Brain microvascular endothelial cell (primary cell): Measurements from ENCODE around the gene WNT6.

Source experiments
- DNase-seq: peaks from one replicate; pipeline ENCODE4 v3.0.0-alpha.2; 2020
- H3K27ac ChIP-seq: fragments of 250-450 bp; sonication (Bioruptor Pico); 2 replicates; pipeline ENCODE4 v1.5.1; 2020; ENCODE audit warnings: mild to moderate bottlenecking, moderate library complexity
- H3K27me3 ChIP-seq: fragments of 250-450 bp; sonication (Bioruptor Pico); replicated peaks from 2 replicates; pipeline ENCODE4 v1.5.1; 2020; ENCODE audit warnings: mild to moderate bottlenecking
- H3K36me3 ChIP-seq: fragments of 250-450 bp; sonication (Bioruptor Pico); replicated peaks from 2 replicates; pipeline ENCODE4 v1.5.1; 2020; ENCODE audit warnings: mild to moderate bottlenecking
- H3K4me3 ChIP-seq: 2 replicates; pipeline ENCODE4 v1.5.1; 2011; ENCODE audit warnings: low read depth, mild to moderate bottlenecking, control low read depth, low read length, moderate library complexity
- CTCF ChIP-seq: IDR thresholded peaks from 2 replicates; pipeline ENCODE4 v1.5.1; 2011; ENCODE audit warnings: low read depth, mild to moderate bottlenecking, moderate library complexity, low read length, control low read depth, inconsistent platforms; ENCODE audit errors: missing control alignments
- in situ Hi-C: cut with HindIII; loops from 2 replicates; pipeline ENCODE4 v1.10.0; 2017; ENCODE audit warnings: low sequenced_read_pairs, low pct_ligation_motif_present

Gene WNT6

GRCh38 chr2:218820746-218821369 is 38.7 kb upstream of the WNT6 start:
- no peak for TF ChIP-seq CTCF
- Histone ChIP-seq H3K27me3 (peaks cover 14% of the 10 kb centered on the region), H3K36me3 (no peaks in the 10 kb centered on the region), H3K4me3 (no peak overlapping the region), H3K27ac (no peak overlapping the region)
- in situ Hi-C loops = no loop called here
- DNase-seq = no peak

- in situ Hi-C loops = no loop called here
- Histone ChIP-seq H3K27me3 (peaks cover 14% of the 10 kb centered on the region), H3K36me3 (no peaks in the 10 kb centered on the region), H3K27ac (no peak overlapping the region), H3K4me3 (no peak overlapping the region)
- TF ChIP-seq CTCF = no peak
- no peak for DNase-seq
These were observed 37.9 kb upstream of the WNT6 start for GRCh38 chr2:218821605-218822211.

GRCh38 chr2:218822622-218823021 is 37.0 kb upstream of the WNT6 start:
- in situ Hi-C loops = no loop called here
- no peak for DNase-seq
- peaks cover 14% of the 10 kb centered on the region for H3K27me3 ChIP-seq
- H3K4me3 ChIP-seq = no peak overlapping the region
- no peak overlapping the region for H3K27ac ChIP-seq
- no peaks in the 10 kb centered on the region for H3K36me3 ChIP-seq
- TF ChIP-seq CTCF = no peak

- H3K27ac ChIP-seq = no peak overlapping the region
- in situ Hi-C loops = no loop called here
- TF ChIP-seq CTCF = no peak
- no peak for DNase-seq
- no peaks in the 10 kb centered on the region for H3K36me3 ChIP-seq
- H3K27me3 ChIP-seq = peaks cover 16% of the 10 kb centered on the region
- no peak overlapping the region for H3K4me3 ChIP-seq
These were observed 36.3 kb upstream of the WNT6 start for GRCh38 chr2:218823196-218823855.

- H3K27ac ChIP-seq = no peak overlapping the region
- TF ChIP-seq CTCF = no peak
- no peak for DNase-seq
- in situ Hi-C loops = no loop called here
- H3K4me3 ChIP-seq = no peak overlapping the region
- H3K36me3 ChIP-seq = no peaks in the 10 kb centered on the region
- H3K27me3 ChIP-seq = peaks cover 16% of the 10 kb centered on the region
These were observed 35.6 kb upstream of the WNT6 start for GRCh38 chr2:218824004-218824403.

GRCh38 chr2:218826791-218827190 is 32.8 kb upstream of the WNT6 start:
- in situ Hi-C loops = no loop called here
- no peak for DNase-seq
- Histone ChIP-seq H3K4me3 (no peak overlapping the region), H3K27ac (no peak overlapping the region), H3K36me3 (no peaks in the 10 kb centered on the region), H3K27me3 (peaks cover 20% of the 10 kb centered on the region)
- TF ChIP-seq CTCF = no peak
